Right ventricle myocardium inferior (tissue), 1 donor: Measurements from ENCODE around the gene CFAP221. TPM values are rescaled to one million over a fixed set of nuclear protein-coding genes. Genes with fewer than 3 reads are reported as not detected.
A peak's percentile ranks its signal among the peaks of the same experiment; 100 is the strongest.

Experiments
- ATAC-seq: fragments of 200-7000 bp; cut with Tn5 transposase; one replicate; pipeline ENCODE4 v1.9.1; 2020; ENCODE audit warnings: mild to moderate bottlenecking, moderate library complexity
- DNase-seq: peaks from one replicate; pipeline ENCODE4 v3.0.0; 2021; ENCODE audit errors: missing footprints
- intact Hi-C: fragments of 100-400 bp; cut with DNase I; formaldehyde crosslinking; loops from one replicate; pipeline ENCODE4 v1.11.0; 2022
- long read RNA-seq: library from polyadenylated mRNA; unstranded; transcript quantifications from one replicate; pipeline ENCODE4 v2.0.0, GENCODE V29; 2021
- total RNA-seq: library from RNA; stranded (reverse); fragmentation: NEBNext Ultra II Directional; extraction: Animal tissue kit (Norgen Biotek cat#: 25700); gene quantifications from one replicate; pipeline ENCODE4 v1.2.1, GENCODE V29; 2021
- donor health status: DM: no; HTN: yes; CAD: no; lungs with severe emphysema.

The CFAP221 gene
- total RNA-seq, result 0.51 TPM
- long read RNA-seq, partial matches to known transcripts, result 0 of 2 reads
- long read RNA-seq, other reads (novel, unspliced or antisense), result 2 of 2 reads

DNA sequence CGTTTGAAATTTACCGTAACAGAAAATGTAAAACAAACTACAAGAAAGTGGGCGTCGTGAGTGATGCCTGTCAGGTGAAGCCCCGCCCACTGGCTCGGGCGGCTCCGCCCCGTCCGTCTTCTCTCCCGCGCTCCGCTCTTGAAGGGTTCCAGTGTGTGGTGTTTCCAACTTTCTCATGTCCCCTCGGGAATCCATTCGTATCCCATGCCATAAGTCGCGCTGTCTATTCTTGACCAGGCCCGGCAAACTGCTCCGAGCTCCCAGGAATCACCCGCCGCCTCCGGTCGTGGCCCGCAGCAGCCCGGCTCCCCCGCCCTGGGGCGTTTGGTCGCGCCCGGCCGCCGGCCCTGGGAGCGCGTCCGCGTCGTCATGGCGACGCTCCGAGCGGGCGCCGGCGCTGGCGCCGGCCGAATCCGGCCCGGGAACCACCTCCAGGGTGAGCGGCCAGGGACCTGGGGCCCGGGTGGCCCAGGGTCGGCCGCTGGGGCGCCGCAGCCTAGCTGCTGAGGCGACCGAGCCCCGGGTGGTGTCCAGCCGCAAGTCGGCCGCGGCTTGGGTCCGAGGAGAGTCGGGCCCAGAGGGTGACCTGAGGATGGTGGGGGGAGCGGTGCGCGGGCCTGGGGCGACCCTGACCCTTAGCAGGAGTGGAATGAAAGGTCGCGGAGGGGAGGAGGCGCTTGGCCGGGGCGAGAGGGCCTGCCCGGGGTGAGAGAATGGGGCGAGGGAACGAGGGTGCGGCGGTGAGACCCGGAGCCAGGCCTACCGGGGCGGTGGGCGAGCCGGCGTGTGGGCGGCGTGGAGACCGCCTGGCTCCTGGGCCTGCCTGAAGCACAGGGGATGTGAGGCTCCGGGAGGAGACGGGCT is at the start of gene CFAP221:
Gene CFAP221, plus strand, starts transcription at position 375 of the 864 bp plus-strand sequence. CDS start 1,683 bp downstream, outside the sequence.
- DNase-seq (no peak), ATAC-seq (peak; percentile 92)
- intact Hi-C loops, result no loop called here

- intact Hi-C loops, result no loop called here
- DNase-seq, result no peak
- peak; percentile 55 for ATAC-seq
These were observed 48.3 kb upstream of the CFAP221 start for GRCh38 chr2:119495948-119496347.

GRCh38 chr2:119496682-119497081 is 47.6 kb upstream of the CFAP221 start:
- intact Hi-C loops, result no loop called here
- no peak for ATAC-seq
- DNase-seq, result no peak

DNA sequence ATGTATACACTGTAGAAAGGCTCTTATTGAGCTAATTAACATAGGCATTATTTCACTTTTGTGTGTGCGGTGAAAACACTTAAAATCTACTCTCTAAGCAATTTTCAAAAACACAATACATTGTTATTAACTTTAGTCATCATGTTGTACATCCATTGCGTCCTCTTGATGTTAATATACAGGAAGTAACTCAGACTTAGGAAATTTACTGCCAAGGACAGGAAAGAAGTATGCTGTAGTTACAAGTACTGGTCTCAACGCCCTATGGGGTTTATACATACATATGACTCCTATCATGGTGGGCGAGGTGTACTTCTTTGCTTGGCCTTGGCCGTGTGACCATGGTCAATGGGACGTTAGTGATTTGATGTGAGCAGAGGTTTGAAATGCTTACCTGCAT is 35.5 kb upstream of the CFAP221 start:
- no peak for DNase-seq
- intact Hi-C loops, result no loop called here
- no peak for ATAC-seq

GRCh38 chr2:119511989-119512388 is 32.3 kb upstream of the CFAP221 start:
- no peak for DNase-seq
- intact Hi-C loops, result no loop called here
- ATAC-seq, result no peak

- DNase-seq, result no peak
- intact Hi-C loops, result no loop called here
- ATAC-seq, result no peak
These were observed 31.3 kb upstream of the CFAP221 start for GRCh38 chr2:119512946-119513345.

GRCh38 chr2:119513832-119514231 is 30.4 kb upstream of the CFAP221 start:
- DNase-seq, result no peak
- ATAC-seq, result no peak
- intact Hi-C loops, result no loop called here

- no peak for DNase-seq
- intact Hi-C loops, result no loop called here
- ATAC-seq, result no peak
These were observed 28.1 kb upstream of the CFAP221 start for GRCh38 chr2:119516121-119516520.

- peak; percentile 45 for ATAC-seq
- DNase-seq, result peak; percentile 79
- intact Hi-C loops, result no loop called here
These were observed 26.8 kb upstream of the CFAP221 start for GRCh38 chr2:119517433-119517832.

DNA sequence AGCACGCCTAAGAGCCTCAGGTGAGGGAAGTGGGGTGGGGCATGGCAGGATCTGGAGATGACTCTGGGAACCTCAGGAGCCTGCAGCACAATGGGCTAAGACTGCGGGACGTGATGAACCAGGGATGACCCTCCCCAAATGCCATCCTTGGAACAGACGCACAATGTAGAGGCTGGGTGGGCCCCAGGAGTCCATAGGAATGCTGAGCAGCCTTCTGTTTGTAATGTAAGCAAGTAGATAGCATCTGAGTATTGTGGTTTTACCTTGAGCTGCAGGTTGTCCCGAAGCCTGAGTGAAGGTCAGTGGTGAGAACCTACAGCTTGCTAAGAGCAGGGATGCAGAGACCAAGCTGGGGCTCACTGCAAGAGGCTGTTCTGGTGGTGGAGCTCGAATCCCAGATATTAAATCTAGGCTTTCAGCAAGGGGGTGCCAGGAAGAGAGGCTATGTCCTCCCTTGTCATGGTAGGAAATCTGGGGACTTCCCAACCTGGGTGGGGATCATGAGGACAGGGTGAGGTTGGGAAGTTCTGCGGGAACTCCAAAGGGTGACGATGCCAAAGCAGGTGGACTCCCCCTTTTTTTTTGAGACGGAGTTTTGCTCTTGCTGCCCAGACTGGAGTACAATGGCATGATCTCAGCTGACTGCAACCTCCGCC is 25.7 kb upstream of the CFAP221 start:
- DNase-seq, result no peak
- intact Hi-C loops, result no loop called here
- ATAC-seq, result no peak

DNA sequence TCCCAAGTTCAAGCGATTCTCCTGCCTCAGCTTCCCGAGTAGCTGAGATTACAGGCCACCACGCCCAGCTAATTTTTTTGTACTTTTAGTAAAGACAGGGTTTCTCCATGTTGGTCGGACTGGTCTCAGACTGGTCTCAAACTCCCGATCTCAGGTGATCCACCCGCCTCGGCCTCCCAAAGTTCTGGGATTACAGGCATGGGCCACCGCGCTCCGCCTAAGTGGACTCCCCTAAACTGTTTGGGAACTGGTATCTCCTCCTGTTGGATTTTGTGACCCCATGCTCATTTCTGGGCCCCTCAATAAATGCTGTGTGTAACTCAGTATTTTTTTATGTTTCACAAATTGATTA is 25.2 kb upstream of the CFAP221 start:
- no peak for DNase-seq
- intact Hi-C loops, result no loop called here
- ATAC-seq, result no peak

GRCh38 chr2:119520696-119521432 is 23.4 kb upstream of the CFAP221 start:
- ATAC-seq (no peak), DNase-seq (no peak)
- intact Hi-C loops, result loop anchor here (10.0 kb wide), 1 partner anchor 124 kb away; no protein-coding TSS in a partner anchor

DNA sequence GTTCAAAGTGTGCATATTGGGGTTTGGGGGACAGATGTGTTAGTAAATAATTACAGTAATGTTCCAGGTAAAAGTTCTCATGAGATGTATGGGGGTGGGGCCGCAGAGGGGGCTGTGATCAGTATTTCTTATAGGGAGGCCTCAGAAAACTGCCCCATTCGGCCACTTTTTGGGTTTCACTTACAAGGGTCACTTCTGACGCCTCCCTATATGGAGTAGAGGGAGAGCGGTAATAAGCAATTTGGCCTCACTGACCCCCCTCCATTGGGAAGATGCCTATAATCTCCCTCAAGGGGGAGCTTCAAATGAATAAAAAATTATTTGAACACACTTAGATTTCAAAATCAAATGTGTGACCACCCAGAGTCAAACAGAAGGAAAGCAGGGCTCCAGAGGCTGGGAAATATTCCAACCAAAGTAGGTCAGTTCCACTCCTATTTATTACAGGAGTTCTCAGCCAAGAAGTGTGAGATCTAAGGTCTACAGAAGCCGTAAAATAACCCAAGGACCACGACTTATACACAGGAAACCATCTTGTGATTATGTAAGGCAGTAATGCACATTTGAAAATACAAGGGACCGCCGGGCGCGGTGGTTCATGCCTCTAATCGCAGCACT is 22.7 kb upstream of the CFAP221 start:
- ATAC-seq (peak; percentile 18), DNase-seq (no peak)
- intact Hi-C loops, result loop anchor here (10.0 kb wide), 1 partner anchor 123 kb away; no protein-coding TSS in a partner anchor

GRCh38 chr2:119522671-119523070 is 21.6 kb upstream of the CFAP221 start:
- ATAC-seq, result no peak
- intact Hi-C loops, result loop anchor here (10.0 kb wide), 1 partner anchor 122 kb away; no protein-coding TSS in a partner anchor
- no peak for DNase-seq

GRCh38 chr2:119523383-119523951 is 20.8 kb upstream of the CFAP221 start:
- intact Hi-C loops, result loop anchor here (10.0 kb wide), 1 partner anchor 121 kb away; no protein-coding TSS in a partner anchor
- ATAC-seq, result no peak
- DNase-seq, result no peak

- DNase-seq (no peak), ATAC-seq (no peak)
- intact Hi-C loops, result loop anchor here (10.0 kb wide), 1 partner anchor 121 kb away; no protein-coding TSS in a partner anchor
These were observed 20.1 kb upstream of the CFAP221 start, which contains the start of gene SCTR for GRCh38 chr2:119523952-119524694. Gene SCTR (minus strand): TSS chr2:119524483. CDS start chr2:119524226, 257 bp downstream.

DNA sequence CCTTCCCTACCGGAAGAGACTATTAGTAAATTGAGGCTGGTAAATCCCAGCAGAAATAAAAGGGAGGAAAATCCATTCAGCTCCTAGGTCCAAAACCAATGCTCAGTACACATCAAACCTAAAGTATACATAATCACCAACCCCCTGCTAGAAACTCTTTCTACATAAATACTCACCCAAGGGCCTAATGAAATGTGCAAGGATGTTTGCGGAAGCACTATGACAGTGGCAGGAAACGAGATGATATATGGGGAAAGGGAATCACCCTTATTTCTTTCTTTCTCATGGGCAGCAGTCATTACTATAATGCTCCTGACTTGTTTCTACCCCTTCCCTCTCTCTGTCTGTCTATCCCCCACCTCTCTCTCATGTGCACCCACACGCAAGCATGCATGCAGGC is 18.6 kb upstream of the CFAP221 start:
- DNase-seq (no peak), ATAC-seq (no peak)
- intact Hi-C loops, result loop anchor here (10.0 kb wide), 1 partner anchor 119 kb away; no protein-coding TSS in a partner anchor
